NCI-H510A treated with DMSO at 0.1 percent for 48 hours (cell line): ENCODE data around the gene NBAS.
A peak's percentile ranks its signal among the peaks of the same experiment; 100 is the strongest.
"Not testable (repeated sequence)": the region's sequence is repeated elsewhere in the genome, so short reads cannot be mapped to it uniquely, and the experiment has no call there.

ENCODE experiments used
- DNase-seq: peaks from one replicate; lab custom pipeline; 2025; lab: John Stamatoyannopoulos, UW

The NBAS gene

DNA sequence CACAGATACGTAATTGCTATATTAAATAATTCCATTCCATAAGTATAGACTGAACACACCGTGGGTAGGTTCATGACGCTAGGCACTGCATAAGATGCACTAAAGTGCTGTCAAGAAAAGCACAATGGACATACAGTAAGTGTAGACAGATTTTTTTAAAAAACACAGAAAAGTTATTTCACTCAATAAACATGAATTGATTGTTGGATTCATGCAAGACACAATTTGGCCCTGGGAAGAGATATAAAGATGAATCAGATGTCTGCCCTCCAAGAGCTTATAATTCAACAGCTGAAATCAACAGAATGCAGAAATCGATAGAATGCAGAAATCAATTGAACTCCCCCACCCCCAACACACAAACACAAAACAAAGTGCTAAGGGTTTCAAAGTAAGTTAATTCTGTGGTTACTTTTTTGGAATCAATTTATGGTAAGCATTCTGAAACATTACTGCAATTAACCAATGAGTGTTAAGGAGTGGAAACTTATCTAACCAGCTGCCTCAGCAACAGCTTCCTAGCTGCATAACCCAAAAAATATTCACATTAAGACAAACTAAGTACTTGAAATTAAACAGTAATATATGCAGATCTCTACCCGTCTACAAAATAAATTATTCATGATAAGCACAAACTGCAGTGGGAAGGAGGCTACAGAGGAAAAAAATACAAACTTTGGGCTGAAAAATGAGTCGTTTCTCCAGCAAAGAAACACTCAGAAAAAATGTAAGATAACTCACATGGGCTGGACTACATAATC is 1.6 kb downstream of the NBAS start:
- no peak for DNase-seq

DNA sequence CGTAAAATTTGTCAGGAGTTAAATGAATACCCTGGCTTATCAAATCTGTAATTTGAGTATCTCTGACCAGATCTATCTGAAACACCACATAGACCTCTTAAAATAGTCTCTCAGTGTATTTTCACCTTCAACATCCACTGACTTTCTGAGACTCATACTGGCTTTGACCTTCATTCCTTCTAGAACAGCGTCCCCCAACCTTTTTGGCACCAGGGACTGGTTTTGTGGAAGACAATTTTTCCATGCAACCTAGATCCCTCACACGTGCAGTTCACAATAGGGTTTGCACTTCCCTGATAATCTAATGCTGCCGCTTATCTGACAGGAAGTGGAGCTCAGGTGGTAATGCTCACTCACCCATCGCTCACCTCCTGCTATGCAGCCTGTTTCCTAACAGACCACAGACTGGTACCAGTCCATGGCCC is 3.2 kb downstream of the NBAS start:
- peak; percentile 9 for DNase-seq

DNA sequence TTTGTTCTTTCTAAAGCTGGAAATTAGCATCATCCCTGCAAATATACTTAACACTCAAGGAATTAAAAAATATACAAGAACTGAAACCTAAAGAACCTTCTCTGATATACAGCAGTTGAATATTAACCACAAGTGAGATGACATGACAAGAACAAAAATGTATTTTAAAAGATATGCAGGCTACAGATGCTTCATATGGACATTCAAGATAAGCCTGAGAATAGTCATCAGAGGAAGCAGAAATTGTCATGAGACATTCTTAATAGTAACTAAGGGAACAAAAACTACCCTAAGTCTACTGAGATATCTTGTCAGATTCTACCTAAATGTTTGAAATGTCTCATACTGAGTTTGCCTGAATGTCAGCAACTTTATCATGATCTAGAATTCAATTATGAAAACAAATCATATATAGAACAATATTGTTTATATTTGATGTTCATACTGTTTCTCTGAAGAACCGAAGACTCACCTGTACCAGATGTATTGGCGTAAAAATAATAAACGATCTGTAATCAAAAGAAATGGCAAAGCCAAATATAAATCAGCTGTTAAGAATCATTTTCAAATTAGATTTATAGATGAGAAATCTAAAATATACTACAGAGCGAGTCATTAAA is 4.7 kb downstream of the NBAS start:
- DNase-seq = no peak

DNA sequence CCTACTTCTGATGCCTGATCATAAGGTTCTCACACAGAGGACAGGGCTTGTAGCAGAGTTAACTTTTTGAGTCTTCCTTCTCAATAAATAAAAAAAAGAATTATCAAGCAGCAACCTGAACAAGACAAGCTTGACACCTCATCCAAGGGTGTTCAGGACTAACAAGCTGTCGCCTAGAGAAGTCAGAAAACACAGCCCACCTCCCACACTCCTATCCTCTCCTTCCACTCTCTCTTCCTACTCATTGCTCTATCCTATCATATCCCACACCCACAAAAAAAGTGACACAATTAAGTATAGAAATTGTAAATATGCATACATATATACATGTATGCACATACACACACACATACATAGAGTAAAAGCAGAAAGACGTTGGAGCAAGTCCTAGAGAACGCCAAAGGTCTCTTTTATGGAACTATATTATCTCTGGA is 5.4 kb downstream of the NBAS start:
- DNase-seq = no peak

DNA sequence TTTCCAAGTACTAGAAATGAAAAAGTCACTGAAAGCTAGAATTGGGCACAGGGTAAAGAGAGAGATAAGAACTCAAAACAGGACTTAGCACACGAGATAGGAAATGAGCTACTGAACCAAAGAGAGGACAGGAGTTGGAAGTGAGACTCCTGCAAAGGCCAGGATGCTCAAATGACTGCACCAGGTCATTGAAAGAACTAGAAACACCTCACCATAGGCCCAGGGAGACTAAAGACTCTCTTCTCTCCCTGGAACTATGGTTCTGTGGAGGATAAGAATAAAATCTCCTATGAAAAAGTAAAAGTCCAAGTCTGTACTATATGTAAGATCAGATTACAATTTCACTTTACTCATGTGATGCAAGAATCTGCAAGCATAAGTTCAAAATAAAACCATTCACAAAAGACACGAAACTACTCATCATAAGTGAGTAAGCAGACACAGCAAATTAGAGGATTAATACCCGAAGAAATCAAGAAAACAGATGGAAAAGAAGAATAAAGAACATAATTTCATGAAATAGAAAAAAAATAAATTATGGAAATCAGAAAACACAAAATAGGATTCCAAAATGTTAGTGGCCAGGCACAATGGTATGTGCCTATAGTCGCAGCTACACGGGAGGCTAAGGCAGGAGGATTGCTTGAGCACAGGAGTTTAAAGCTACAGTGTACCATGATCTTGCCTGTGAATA is 6.5 kb downstream of the NBAS start:
- no peak for DNase-seq

DNA sequence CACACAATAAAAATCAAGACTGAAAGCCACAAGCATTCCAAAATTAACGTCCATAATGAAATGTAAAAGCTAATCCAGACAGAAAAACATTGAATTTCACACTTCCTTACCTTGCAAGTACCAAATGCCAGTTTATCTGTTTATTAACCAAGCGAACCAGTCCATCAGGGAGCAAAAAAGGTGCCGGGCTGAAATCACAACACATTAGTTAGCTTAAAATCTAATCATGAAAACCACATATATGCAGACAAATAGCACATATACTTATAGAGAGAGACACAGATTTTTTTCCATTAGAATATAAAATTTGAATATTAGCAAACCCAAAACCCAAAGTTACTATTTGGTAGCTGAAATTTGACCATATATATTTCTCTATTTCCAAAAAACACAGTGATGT is 7.2 kb downstream of the NBAS start:
- no peak for DNase-seq

DNA sequence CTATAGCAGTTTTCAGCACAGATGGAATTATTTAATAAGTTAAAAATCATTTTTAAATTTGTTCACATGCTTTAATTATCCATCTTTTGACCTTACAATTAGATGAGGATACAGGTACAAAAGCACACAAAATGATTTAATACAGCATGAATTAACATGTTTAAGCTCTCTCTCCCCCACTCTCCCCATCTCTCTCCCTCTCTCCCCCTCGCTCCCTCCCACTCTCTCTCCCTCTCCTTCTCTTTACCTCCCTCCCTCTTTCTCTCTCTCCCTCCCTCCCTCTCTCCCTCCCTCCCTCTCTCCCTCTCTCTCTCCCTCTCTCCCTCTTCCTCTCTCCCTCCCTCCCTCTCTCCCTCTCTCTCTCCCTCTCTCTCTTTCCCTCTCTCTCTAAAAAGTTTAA is 7.6 kb downstream of the NBAS start:
- no peak for DNase-seq

DNA sequence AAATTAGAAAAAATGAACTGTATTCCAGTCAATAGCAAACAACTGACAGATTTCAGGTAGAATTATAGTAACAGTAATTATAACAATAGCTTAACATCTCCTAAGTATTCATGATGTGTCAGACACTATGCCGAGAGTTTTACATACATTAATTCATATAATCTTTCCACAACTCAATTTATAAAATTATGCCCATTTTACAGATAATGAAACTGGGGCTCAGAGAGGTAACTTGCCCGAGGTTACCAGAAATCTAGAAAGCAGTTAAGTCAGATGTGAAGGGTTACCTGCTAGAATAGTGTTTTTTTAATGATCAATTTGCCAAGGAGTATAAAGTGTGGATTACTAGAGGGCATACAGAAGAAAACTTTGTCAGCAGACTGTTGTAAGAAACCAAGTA is 12.2 kb downstream of the NBAS start:
- no peak for DNase-seq

DNA sequence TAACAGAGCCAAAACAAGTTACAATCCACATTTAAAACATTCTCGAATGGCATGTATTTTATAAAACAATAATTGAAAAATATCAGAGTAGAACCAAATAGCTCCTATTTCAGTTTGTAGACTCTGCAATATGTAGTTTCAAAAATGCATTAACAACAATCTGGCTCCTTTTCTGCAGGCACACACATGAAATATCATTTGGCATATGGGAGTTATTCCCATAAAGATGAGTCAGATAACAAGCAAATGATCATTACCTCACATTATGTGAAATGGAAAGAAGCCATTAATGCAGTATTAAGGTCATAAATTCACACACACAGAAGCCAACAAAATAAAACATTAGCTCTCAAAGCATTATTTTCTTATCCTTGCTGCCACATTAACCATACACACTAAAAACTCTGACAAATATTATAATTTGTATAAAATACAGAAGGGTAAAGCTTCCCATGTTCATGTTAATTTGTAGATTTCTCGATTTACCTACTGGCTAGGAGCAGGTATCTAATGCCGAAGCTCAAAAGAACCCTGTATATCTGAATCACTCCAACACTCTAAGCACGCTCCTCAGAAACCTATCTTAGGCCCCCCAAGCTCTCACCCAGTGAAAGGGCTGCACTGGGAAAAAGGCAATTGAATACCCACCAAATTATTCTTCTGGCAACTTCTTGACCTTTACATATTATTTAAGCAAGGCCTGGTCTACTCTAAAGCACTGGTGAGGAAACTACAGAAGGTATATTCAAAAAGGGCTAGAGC is 13.8 kb downstream of the NBAS start:
- DNase-seq = no peak

DNA sequence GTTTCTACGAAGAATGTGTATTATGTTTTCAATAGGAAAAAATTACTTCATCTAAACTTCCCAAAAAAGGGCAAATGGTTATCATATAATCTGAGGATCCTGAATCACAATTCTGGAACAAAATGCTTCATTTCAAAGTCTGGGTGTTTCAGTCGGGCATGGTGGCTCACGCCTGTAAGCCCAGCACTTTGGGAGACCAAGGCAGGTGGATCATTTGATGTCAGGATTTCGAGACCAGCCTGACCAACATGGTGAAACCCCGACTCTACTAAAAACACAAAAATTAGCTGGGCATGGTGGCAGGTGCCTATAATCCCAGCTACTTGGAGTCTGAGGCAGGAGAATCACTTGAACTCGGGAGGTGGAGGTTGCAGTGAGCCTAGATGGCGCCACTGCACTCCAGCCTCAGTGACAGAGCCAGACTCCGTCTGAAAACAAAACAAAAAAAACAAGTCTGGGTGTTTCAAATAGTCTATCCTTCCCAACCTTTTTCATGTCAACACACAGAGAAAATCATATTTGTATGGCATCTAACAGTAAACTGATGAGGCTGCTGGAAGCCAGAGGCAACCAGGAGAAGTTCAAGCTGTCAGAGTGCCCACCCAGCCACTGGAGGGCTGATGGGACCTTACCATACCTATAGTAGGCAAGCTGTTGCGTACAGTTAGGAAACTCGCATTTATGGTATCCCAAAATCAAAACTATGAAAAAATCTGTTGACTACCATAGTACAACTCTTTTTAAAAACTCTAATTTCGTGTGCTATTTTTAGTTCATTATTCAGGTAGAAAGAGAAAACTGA is 14.6 kb downstream of the NBAS start:
- no peak for DNase-seq

DNA sequence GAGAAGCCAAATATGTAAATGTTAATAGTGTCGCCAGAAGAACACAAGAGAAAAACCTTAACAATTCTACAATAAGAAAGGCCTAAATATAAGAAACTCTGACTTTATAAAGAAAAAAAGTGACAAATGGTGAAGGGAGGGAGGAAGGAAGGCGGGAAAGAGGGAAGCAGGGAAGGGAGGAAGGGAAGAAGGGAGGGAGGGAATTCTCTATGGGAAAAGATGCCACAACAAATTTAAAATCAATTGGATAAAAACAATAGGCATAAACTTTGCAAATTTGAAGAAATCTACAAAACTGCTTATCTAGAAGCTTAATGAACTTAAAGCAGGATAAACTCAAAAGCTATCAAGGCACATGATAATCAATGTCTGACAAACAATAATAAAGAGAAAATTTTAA is 16.9 kb downstream of the NBAS start:
- no peak for DNase-seq

DNA sequence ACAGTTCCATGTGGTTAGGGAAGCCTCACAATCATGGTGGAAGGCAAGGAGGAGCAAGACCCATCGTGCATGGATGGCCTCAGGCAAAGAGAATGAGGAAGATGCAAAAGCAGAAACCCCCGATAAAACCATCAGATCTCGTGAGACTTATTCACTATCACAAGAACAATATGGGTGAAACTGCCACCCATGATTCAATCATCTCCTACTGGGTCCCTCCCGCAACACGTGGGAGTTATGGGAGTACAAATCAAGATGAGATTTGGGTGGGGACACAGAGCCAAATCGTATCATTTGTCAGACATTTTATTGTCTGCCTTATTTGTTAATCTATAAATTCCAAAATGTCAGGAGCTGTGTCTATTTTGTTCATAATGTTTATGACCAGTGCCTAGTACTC is 17.6 kb downstream of the NBAS start:
- no peak for DNase-seq

DNA sequence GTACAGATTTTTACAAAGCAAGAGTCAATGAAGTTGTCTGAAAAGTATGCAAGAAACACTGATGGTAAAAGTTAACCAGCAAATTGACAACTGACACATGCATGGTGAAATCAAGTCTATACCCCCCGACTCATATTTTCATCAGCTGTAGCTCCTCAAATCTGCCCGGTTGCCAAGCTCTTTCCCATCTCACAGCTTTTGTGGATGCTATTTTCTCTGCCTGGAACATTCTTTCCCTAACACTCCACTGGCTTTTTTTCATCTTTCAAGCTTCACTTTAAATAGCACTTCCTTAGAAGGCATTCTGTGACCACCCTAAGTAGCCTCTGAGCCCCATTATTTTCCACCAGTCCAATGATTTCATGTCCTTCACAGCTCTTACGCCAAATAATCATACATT is 18.1 kb downstream of the NBAS start:
- no peak for DNase-seq

DNA sequence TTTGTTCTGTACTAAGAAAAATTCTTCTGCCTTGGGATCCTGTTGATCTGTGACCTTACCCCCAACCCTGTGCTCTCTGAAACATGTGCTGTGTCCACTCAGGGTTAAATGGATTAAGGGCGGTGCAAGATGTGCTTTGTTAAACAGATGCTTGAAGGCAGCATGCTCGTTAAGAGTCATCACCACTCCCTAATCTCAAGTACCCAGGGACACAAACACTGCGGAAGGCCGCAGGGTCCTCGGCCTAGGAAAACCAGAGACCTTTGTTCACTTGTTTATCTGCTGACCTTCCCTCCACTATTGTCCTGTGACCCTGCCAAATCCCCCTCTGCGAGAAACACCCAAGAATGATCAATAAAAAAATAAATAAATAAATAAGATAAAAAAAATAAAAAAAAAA is 18.9 kb downstream of the NBAS start:
- not testable (repeated sequence) for DNase-seq

DNA sequence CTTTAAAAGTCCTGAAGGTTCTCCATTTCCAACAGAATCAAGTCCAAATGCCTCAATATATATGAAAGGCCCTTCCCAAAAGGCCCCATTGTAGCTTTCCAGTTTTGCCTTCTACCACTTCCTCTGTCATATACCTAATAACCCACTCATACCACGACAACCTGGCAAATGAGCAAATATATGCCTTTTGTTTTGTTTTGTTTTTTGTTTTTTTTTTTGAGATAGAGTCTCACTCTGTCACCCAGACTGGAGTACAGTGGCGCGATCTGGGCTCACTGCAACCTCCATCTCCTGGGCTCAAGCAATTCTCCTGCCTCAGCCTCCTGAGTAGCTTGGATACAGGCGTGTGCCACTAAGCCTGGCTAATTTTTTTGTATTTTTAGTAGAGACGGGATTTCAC is 20.6 kb downstream of the NBAS start:
- DNase-seq = not testable (repeated sequence)

DNA sequence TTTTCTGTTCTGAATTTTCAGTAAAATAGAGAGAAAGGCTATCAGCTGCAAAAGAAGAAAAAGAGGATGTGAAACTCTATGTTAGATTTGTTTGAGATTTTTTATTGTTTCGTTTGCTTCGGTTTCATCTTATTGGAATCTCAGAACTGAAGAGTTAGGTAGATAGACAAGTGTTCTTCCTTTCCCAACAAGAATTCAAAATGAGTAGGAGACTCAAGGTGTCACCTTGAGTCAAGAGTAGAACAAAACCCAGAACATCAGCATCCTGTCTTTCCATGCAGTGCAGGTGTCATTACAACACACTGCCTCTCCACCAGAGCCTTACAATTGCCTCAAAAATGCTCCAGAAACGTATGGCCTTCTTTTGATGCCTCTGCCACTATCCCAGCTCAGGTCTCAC is 21.1 kb downstream of the NBAS start:
- DNase-seq = no peak

DNA sequence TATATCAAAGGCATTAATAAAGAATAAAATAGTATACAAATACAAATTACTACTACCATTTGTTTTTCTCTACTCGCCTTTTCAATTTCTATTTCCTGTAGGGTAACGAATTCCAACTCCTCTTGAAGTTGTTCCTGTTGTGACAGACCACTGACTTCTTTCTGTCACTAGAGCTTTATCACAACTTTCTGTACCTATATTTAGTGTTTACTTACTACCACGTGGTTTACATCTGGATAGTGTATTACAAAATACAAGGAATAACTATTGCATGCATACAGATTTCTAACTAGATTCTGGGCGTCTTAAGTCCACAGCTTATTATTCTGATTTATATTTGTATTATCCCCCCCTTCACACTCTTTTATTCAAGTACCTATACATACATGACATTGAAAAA is 22.3 kb downstream of the NBAS start:
- no peak for DNase-seq

DNA sequence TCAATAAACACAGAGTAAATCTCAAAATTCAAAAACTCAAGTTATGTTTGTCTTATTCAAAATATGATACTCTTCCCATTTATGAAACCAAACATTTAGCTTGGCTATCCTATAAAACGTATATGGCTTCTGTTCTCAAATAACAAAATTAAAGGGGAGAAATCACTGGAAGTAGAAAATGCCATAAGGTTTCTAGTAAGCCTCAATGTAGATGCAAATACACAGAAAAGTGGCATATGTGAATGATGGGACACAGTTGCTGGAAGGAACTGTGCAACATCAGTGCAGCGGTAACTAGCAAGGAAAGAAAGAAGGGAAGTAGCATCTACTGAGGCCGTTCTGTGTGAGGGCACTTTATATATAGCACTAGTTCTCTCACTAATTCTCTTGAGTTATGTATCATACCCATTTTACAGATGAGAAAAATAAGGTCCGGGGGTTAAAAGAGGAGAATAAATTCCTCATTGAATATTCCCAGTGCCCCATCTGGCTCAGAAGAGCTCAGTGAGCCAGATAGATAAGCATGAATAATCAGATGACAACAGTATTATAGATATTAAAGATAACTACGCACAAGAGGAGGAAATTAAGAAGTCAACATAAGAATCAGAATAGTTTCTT is 27.2 kb downstream of the NBAS start:
- DNase-seq = no peak

DNA sequence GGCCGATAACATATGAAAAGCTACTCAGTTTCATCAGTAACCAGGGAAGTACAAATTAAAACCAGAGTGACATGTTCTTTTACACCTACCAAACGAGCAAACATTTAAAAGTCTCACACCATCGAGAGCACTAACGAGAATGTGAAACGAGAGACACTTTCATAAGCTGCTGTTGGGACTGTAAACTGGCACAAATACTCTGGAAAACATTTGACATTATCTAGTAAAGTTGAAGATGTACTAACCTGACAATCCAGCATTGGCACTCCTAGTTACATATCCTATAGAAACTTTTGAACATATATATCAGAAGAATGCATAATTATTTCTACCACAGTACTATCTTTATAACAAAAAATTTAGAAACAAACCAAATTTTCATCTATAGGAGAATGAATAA is 28.1 kb downstream of the NBAS start:
- no peak for DNase-seq

DNA sequence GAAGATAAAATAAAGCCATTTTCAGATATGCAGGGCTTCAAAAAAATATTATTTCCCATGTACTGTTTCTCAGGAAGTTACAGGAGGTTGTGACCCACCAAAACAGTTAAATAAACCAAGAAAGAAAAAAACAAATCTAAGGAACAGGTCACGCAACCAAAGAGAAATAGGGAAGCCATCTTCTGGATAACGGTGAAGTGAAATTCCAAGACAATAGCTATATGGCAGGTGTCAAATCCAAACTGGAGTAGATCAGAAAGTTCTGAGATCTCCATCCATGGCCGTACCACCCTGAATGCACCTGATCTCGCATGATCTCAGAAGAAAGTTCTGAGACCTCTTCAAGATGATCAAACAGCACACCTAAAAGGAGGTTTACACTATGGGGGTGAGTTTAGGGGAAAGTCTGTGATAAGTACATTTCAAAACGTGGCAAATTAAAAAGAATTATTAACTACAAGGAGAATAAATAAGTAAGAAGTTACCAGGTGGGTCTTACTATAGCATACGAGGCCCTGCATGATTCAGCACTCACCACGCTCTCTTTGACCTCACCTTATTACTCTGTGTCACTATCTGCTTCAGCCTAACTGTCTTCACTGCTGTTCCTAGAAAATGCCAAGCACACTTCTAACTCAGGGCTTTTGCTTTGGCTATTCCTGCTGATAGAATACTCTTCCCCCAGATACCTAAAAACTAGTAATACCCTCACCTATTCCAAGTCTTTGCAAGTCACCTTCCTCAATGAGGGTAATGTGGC is 29.9 kb downstream of the NBAS start:
- DNase-seq = no peak
